HepG2 (cell line): ENCODE results near the gene TRAK1. TPM values are rescaled to one million over a fixed set of nuclear protein-coding genes. Genes with fewer than 3 reads are reported as not detected.

ENCODE experiments used
- ATAC-seq: fragments of 200-7000 bp; cut with Tn5 transposase; 3 replicates; pipeline ENCODE4 v1.9.1; 2020; ENCODE audit warnings: mild to moderate bottlenecking, moderate library complexity
- BruUV-seq: library from RNA; stranded (reverse); fragments of 400-500 nt; replicated peaks from 2 replicates; lab custom pipeline; 2021; lab: Mats Ljungman, UMichigan
- CTCF ChIA-PET: fragments of 300-600 bp; formaldehyde crosslinking; extraction: SDS; loops from one replicate; lab custom pipeline; 2021; ENCODE audit warnings: low total read pairs, inconsistent platforms, low intra/inter-chr PET ratio; lab: Yijun Ruan, JAX
- POLR2A ChIA-PET: fragments of 350-600 bp; sonication (Branson Sonifier 250); formaldehyde crosslinking; loops from one replicate; lab custom pipeline; 2020; ENCODE audit warnings: antibody characterized with exemption, inconsistent platforms; lab: Yijun Ruan, JAX
- DNase-seq: peaks from one replicate; pipeline ENCODE4 v3.0.0-alpha.2; 2015; ENCODE audit warnings: low spot score
- FAIRE-seq: peaks from 3 replicates; lab custom pipeline; 2011; peaks lifted over from hg19 to GRCh38; lab: Jason Lieb, UNC
- H2AFZ ChIP-seq: one replicate; pipeline ENCODE4 v1.6.1; 2011; ENCODE audit warnings: low read length, inconsistent platforms
- H3K27ac ChIP-seq: fragments of 300-600 bp; 3 replicates; pipeline ENCODE4 v1.8.0; 2011; ENCODE audit warnings: mixed run types, mild to moderate bottlenecking, mixed read lengths, low read length, inconsistent platforms; ENCODE audit not compliant: insufficient read depth; ENCODE audit errors: extremely low read length
- H3K27me3 ChIP-seq, 2 experiments: fragments of 200-600 bp in 1 of 2; 2 replicates in 1 of 2; 3 replicates in 1 of 2; pipeline versions ENCODE4 v1.6.0 to v1.8.0; 2011; ENCODE audit warnings: low read length in 2 of 2, mild to moderate bottlenecking in 2 of 2, moderate library complexity in 2 of 2, inconsistent platforms in 1 of 2; ENCODE audit not compliant: insufficient read depth in 2 of 2, control insufficient read depth in 1 of 2
- H3K36me3 ChIP-seq, 2 experiments: fragments of 200-600 bp in 1 of 2; replicated peaks in 1 of 2; 2 replicates in 1 of 2; 3 replicates in 1 of 2; pipeline versions ENCODE4 v1.5.1 to v1.8.0; 2011; ENCODE audit warnings: low read length in 2 of 2, inconsistent platforms in 1 of 2; ENCODE audit not compliant: insufficient read depth in 2 of 2, control insufficient read depth in 1 of 2
- H3K4me1 ChIP-seq: 2 replicates; pipeline ENCODE4 v1.5.1; 2012; ENCODE audit warnings: low read length, inconsistent platforms; ENCODE audit not compliant: insufficient read depth
- H3K4me2 ChIP-seq: 2 replicates; pipeline ENCODE4 v1.6.0; 2011; ENCODE audit warnings: low read depth, low read length, inconsistent platforms
- H3K4me3 ChIP-seq, 3 experiments: fragments of 200-600 bp in 1 of 3; sonication (generic), shearing (Covaris generic) in 1 of 3; replicated peaks in 1 of 3; 2 replicates each; pipeline ENCODE4 v1.5.1; 2011 to 2016; ENCODE audit warnings: low read length in 3 of 3, inconsistent platforms in 2 of 3, low read depth in 2 of 3, mild to moderate bottlenecking in 2 of 3, control low read depth in 1 of 3, mixed read lengths in 1 of 3; ENCODE audit not compliant: insufficient read depth in 1 of 3
- H3K79me2 ChIP-seq: one replicate; pipeline ENCODE4 v1.6.1; 2011; ENCODE audit warnings: low read length, inconsistent platforms; ENCODE audit not compliant: insufficient read depth
- H3K9ac ChIP-seq: 2 replicates; pipeline ENCODE4 v1.6.0; 2011; ENCODE audit warnings: mild to moderate bottlenecking, low read depth, low read length, inconsistent platforms; ENCODE audit not compliant: insufficient read depth
- H3K9me3 ChIP-seq: 2 replicates; pipeline ENCODE4 v1.5.1; 2012; ENCODE audit warnings: mild to moderate bottlenecking, low read length
- H4K20me1 ChIP-seq: 2 replicates; pipeline ENCODE4 v1.6.0; 2011; ENCODE audit warnings: inconsistent platforms, mild to moderate bottlenecking, low read length, moderate library complexity; ENCODE audit not compliant: insufficient read depth
- DPF2 ChIP-seq: sonication (generic); formaldehyde crosslinking; IDR thresholded peaks from 2 replicates; pipeline ENCODE4 v1.4.0; 2020; ENCODE audit warnings: mild to moderate bottlenecking, low read depth, missing genetic modification reagents, borderline replicate concordance
- RXRA ChIP-seq: sonication (generic); formaldehyde crosslinking; IDR thresholded peaks from 2 replicates; pipeline ENCODE4 v1.5.1; 2020; ENCODE audit warnings: missing genetic modification reagents
- SCMH1 ChIP-seq: sonication (generic); formaldehyde crosslinking; IDR thresholded peaks from 2 replicates; pipeline ENCODE4 v1.9.0; 2021; ENCODE audit warnings: missing genetic modification reagents, mild to moderate bottlenecking, borderline replicate concordance
- TAF1 ChIP-seq: sonication (generic); formaldehyde crosslinking; IDR thresholded peaks from 2 replicates; pipeline ENCODE4 v1.4.0; 2020; ENCODE audit warnings: missing genetic modification reagents
- ZNF256 ChIP-seq: sonication (generic); formaldehyde crosslinking; conservative IDR thresholded peaks from 2 replicates; pipeline ENCODE4 v1.4.0; 2020; ENCODE audit warnings: missing genetic modification reagents
- WGBS: methylation state at CpG from one replicate; pipeline ENCODE4 v1.1.6; 2017; ENCODE audit warnings: low lambda C conversion rate; 5-methylcytosine and 5-hydroxymethylcytosine counted together
- in situ Hi-C: cut with HindIII; loops from 2 replicates; pipeline ENCODE4 v1.10.0; 2017; ENCODE audit warnings: low pct_unique_long_range_greater_than_20kb; ENCODE audit not compliant: extremely low pct_ligation_motif_present
- intact Hi-C: fragments of 100-400 bp; cut with micrococcal nuclease; formaldehyde crosslinking; loops from one replicate; pipeline ENCODE4 v1.10.0; 2022; ENCODE audit not compliant: unreplicated experiment
- polyA plus RNA-seq, 8 experiments: library from polyadenylated mRNA; depleted of rRNA in 3 of 8; stranded (reverse) in 7 of 8; unstranded in 1 of 8; fragments of >200 nt; fragmentation: Illumina TruSeq in 4 of 8; extraction: Trizol in 4 of 8; gene quantifications; 2 replicates each; pipeline versions ENCODE4 v1.2.1 to v1.2.3, GENCODE V29; 2011 to 2016; ENCODE audit warnings: low read depth in 4 of 8, missing spikeins in 1 of 8, mixed read lengths in 1 of 8; ENCODE audit not compliant: insufficient read depth in 1 of 8
- total RNA-seq, 5 experiments: library from RNA; depleted of rRNA; stranded (reverse); fragments of >200 nt; fragmentation: Illumina TruSeq; extraction: Trizol; gene quantifications; 2 replicates each; pipeline ENCODE4 v1.2.3, GENCODE V29; 2016; ENCODE audit warnings: low read depth in 1 of 5
- TF ChIP-seq, protein P1 (sequence below): sonication (generic); formaldehyde crosslinking; IDR thresholded peaks from 2 replicates; pipeline ENCODE4 v1.9.0; 2021; ENCODE audit warnings: missing genetic modification reagents, mild to moderate bottlenecking, borderline replicate concordance
- TF ChIP-seq, protein P2 (sequence below): sonication (generic); formaldehyde crosslinking; IDR thresholded peaks from 2 replicates; pipeline ENCODE4 v1.8.1; 2023; ENCODE audit warnings: mild to moderate bottlenecking, inconsistent platforms, moderate library complexity, missing genetic modification reagents, borderline replicate concordance
- TF ChIP-seq, protein P3 (sequence below), 2 experiments: fragments of 450-650 bp in 1 of 2; sonication (generic) in 1 of 2; formaldehyde crosslinking in 1 of 2; IDR thresholded peaks; 2 replicates each; pipeline versions ENCODE4 v1.6.1 to v1.8.0; 2016 to 2022; ENCODE audit warnings: antibody characterized with exemption in 1 of 2, mild to moderate bottlenecking in 1 of 2, missing genetic modification reagents in 1 of 2

Gene TRAK1
- total and polyA plus RNA-seq, 2 of the 13 experiments (the other 11 are each of a cell fraction or from before 2014, with no cell fraction given): 20.5 to 46.6 TPM

DNA sequence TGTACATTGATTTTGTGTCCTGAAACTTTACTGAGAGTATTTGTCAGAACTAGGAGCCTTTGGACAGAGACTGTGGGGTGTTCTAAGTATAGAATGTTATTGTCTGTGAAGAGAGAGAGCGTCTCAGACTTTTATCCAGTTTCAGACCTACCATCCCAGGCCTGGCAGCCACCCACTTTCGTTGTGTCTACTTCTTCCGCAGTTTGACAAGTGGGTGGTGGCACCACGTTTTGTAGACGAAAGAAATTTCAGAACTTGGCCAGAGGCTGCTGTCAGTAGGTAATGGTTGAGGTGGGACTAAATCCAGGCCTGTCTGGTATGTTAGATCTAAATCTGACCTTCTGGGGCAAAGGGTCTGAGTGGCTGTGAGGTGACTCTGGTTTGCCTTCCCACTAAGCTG is 13.4 kb upstream of the TRAK1 start:
- Histone ChIP-seq H3K4me3 (no peak overlapping the region), H3K36me3 (no peaks in the 10 kb centered on the region), H3K27ac (no peak overlapping the region), H3K4me2 (no peak overlapping the region), H3K79me2 (peaks cover 41% of the 10 kb centered on the region), H3K4me1 (peaks cover 46% of the 10 kb centered on the region), H3K9ac (no peak overlapping the region), H3K9me3 (no peaks in the 10 kb centered on the region), H2AFZ (no peak overlapping the region), H4K20me1 (peaks cover 7% of the 10 kb centered on the region; the same call in 1 of the 2 replicates), H3K27me3 (no peaks in the 10 kb centered on the region)
- in situ Hi-C loops: no loop called here
- FAIRE-seq: no peak
- POLR2A ChIA-PET: no interaction called here
- DNase-seq: no peak
- BruUV-seq: no TSS peak
- intact Hi-C loops: no loop called here
- TF ChIP-seq, protein P1, sequence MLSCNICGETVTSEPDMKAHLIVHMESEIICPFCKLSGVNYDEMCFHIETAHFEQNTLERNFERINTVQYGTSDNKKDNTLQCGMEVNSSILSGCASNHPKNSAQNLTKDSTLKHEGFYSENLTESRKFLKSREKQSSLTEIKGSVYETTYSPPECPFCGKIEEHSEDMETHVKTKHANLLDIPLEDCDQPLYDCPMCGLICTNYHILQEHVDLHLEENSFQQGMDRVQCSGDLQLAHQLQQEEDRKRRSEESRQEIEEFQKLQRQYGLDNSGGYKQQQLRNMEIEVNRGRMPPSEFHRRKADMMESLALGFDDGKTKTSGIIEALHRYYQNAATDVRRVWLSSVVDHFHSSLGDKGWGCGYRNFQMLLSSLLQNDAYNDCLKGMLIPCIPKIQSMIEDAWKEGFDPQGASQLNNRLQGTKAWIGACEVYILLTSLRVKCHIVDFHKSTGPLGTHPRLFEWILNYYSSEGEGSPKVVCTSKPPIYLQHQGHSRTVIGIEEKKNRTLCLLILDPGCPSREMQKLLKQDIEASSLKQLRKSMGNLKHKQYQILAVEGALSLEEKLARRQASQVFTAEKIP (CRISPR knock-in tag): no peak
- TF ChIP-seq, protein P2, sequence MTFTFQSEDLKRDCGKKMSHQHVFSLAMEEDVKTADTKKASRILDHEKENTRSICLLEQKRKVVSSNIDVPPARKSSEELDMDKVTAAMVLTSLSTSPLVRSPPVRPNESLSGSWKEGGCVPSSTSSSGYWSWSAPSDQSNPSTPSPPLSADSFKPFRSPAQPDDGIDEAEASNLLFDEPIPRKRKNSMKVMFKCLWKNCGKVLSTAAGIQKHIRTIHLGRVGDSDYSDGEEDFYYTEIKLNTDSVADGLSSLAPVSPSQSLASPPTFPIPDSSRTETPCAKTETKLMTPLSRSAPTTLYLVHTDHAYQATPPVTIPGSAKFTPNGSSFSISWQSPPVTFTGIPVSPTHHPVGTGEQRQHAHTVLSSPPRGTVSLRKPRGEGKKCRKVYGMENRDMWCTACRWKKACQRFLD (CRISPR knock-in tag): no peak
- TF ChIP-seq ZNF256 (CRISPR knock-in tag) (no peak), SCMH1 (CRISPR knock-in tag) (no peak), RXRA (CRISPR knock-in tag) (no peak), TAF1 (CRISPR knock-in tag) (no peak), DPF2 (no peak)
- TF ChIP-seq, protein P3, sequence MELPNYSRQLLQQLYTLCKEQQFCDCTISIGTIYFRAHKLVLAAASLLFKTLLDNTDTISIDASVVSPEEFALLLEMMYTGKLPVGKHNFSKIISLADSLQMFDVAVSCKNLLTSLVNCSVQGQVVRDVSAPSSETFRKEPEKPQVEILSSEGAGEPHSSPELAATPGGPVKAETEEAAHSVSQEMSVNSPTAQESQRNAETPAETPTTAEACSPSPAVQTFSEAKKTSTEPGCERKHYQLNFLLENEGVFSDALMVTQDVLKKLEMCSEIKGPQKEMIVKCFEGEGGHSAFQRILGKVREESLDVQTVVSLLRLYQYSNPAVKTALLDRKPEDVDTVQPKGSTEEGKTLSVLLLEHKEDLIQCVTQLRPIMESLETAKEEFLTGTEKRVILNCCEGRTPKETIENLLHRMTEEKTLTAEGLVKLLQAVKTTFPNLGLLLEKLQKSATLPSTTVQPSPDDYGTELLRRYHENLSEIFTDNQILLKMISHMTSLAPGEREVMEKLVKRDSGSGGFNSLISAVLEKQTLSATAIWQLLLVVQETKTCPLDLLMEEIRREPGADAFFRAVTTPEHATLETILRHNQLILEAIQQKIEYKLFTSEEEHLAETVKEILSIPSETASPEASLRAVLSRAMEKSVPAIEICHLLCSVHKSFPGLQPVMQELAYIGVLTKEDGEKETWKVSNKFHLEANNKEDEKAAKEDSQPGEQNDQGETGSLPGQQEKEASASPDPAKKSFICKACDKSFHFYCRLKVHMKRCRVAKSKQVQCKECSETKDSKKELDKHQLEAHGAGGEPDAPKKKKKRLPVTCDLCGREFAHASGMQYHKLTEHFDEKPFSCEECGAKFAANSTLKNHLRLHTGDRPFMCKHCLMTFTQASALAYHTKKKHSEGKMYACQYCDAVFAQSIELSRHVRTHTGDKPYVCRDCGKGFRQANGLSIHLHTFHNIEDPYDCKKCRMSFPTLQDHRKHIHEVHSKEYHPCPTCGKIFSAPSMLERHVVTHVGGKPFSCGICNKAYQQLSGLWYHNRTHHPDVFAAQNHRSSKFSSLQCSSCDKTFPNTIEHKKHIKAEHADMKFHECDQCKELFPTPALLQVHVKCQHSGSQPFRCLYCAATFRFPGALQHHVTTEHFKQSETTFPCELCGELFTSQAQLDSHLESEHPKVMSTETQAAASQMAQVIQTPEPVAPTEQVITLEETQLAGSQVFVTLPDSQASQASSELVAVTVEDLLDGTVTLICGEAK (IDR thresholded peaks at IDR 0.05): no peak
- TF ChIP-seq, protein P3 (CRISPR knock-in tag; IDR thresholded peaks at IDR 0.05): no peak
- 98% methylated on average over 5 of the region's 5 CpGs for WGBS
- CTCF ChIA-PET: no interaction called here
- no peak for ATAC-seq
